HG03378 (cell line): ENCODE results near the gene ST6GALNAC6.
"Not testable (repeated sequence)": the region's sequence is repeated elsewhere in the genome, so short reads cannot be mapped to it uniquely, and the experiment has no call there.

ENCODE experiments used
- ATAC-seq: cut with Tn5 transposase; IDR thresholded peaks from one replicate; pipeline ENCODE4 v1.9.1; 2021; ENCODE audit warnings: mild to moderate bottlenecking, moderate library complexity; ENCODE audit not compliant: unreplicated experiment

ST6GALNAC6 gene

GRCh38 chr9:127896395-127897192 lies 2.8 kb downstream of the ST6GALNAC6 start:
- ATAC-seq: no peak

GRCh38 chr9:127895811-127896210 lies 3.6 kb downstream of the ST6GALNAC6 start:
- no peak for ATAC-seq

GRCh38 chr9:127893392-127893791 lies 6.0 kb downstream of the ST6GALNAC6 start:
- ATAC-seq: no peak

- ATAC-seq: no peak
Measured at GRCh38 chr9:127892831-127893230, 6.6 kb downstream of the ST6GALNAC6 start.

- no peak for ATAC-seq
Measured at GRCh38 chr9:127890053-127890452, 9.3 kb downstream of the ST6GALNAC6 start.

GRCh38 chr9:127887792-127888191 lies 11.6 kb downstream of the ST6GALNAC6 start:
- no peak for ATAC-seq

- ATAC-seq: no peak
Measured at GRCh38 chr9:127886401-127886972, 12.9 kb downstream of the ST6GALNAC6 start.

GRCh38 chr9:127885508-127886281 lies 13.7 kb downstream of the ST6GALNAC6 start:
- ATAC-seq: no peak

GRCh38 chr9:127884976-127885490 lies 14.4 kb downstream of the ST6GALNAC6 start:
- ATAC-seq: no peak

- ATAC-seq: no peak
Measured at GRCh38 chr9:127884427-127884911, 14.9 kb downstream of the ST6GALNAC6 start.

- ATAC-seq: no peak
Measured at GRCh38 chr9:127883959-127884358, 15.4 kb downstream of the ST6GALNAC6 start.

GRCh38 chr9:127881715-127882114 lies 17.7 kb downstream of the ST6GALNAC6 start:
- ATAC-seq: not testable (repeated sequence)

- ATAC-seq: no peak
Measured at GRCh38 chr9:127880143-127880542, 19.3 kb downstream of the ST6GALNAC6 start.

GRCh38 chr9:127878652-127879390 lies 20.6 kb downstream of the ST6GALNAC6 start:
- no peak for ATAC-seq

GRCh38 chr9:127878001-127878651 lies 21.3 kb downstream of the ST6GALNAC6 start:
- no peak for ATAC-seq

- no peak for ATAC-seq
Measured at GRCh38 chr9:127877566-127877998, 21.8 kb downstream of the ST6GALNAC6 start, which contains the start of gene AK1. Gene AK1 (minus strand): TSS chr9:127877675. CDS start chr9:127874617, 3,058 bp downstream.

- no peak for ATAC-seq
Measured at GRCh38 chr9:127876764-127877562, 22.4 kb downstream of the ST6GALNAC6 start.

GRCh38 chr9:127876026-127876763 lies 23.2 kb downstream of the ST6GALNAC6 start:
- ATAC-seq: no peak
